HG03025 (cell line): ENCODE data around the gene MAFF.
"Not testable (repeated sequence)": the region's sequence is repeated elsewhere in the genome, so short reads cannot be mapped to it uniquely, and the experiment has no call there.

ENCODE experiments used
- ATAC-seq: cut with Tn5 transposase; IDR thresholded peaks from one replicate; pipeline ENCODE4 v1.9.1; 2021; ENCODE audit warnings: mild to moderate bottlenecking, moderate library complexity; ENCODE audit not compliant: unreplicated experiment, low FRiP score

MAFF gene

DNA sequence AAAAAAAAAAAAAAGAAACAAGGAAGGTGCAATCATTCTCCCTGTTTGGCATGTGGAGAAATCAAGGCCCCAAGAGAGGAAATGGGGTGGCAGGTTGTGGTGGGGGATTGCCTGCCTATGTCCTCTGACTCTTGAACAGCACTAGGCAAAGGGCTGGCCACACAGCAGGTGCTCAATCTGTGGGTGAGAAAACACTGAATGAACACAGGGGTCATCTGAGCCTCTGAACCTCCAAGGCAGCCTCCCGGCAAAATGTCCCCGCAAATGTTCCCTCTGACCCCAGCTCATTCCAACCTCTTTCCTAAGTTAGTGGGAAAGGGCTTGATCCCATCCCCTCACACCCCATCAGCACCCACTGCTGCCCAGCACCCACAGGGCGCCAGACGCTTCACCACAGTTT is 24.8 kb upstream of the MAFF start:
- no peak for ATAC-seq

DNA sequence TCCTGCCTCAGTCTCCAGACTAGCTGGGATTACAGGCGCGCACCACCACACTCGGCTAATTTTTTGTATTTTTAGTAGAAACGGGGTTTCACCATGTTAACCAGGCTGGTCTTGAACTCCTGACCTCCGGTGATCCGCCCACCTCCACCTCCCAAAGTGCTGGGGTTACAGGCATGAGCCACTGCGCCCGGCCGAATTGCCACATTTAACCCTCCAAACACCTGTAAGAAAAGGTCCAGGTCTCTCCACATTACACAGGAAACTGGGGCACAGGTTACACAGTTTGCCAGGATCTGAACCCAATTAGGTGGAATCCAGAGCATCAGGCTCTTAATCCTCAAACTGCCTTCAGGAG is 24.2 kb upstream of the MAFF start:
- ATAC-seq, result not testable (repeated sequence)

DNA sequence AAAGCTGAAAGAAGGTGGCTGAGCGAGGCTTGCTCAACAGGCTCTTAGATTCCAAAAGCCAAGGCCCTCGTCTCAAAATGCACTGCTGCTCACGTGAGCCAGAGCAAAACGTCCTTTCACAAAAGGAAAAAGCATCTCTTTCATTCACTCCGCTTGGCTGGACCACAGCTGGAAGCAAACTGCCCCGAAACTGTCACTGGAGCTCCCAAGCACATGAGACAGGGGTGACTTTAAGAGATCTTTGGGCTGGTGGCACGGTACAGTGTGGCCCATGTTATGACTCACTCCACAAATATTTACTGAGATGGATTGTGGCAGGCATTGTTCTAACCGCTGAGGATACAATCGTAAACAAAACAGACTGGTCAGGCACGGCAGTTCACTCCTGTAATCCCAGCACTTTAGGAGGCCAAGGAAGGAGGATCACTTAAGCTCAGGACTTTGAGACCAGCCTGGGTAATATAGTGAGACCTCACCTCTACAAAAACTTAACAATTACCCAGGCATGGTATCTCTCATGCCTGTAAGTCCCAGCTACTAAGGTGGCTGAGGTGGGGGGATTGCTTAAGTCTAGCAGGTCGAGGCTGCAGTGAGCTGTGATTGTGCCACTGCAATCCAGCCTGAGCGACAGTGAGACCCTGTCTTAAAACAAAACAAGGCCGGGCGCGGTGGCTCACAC is 23.7 kb upstream of the MAFF start:
- no peak for ATAC-seq

DNA sequence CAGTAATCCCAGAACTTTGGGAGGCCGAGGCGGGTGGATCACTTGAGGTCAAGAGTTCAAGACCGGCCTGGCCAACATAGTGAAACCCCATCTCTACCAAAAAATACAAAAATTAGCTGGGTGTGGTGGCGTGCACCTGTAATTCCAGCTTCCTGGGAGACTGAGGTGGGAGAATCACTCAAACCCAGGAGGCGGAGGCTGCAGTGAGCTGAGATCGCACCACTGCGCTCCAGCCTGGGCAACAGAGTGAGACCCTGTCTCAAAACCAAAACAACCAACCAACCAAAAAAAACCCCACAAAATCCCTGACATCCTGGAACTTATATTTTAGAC is 23.2 kb upstream of the MAFF start:
- ATAC-seq, result not testable (repeated sequence)

DNA sequence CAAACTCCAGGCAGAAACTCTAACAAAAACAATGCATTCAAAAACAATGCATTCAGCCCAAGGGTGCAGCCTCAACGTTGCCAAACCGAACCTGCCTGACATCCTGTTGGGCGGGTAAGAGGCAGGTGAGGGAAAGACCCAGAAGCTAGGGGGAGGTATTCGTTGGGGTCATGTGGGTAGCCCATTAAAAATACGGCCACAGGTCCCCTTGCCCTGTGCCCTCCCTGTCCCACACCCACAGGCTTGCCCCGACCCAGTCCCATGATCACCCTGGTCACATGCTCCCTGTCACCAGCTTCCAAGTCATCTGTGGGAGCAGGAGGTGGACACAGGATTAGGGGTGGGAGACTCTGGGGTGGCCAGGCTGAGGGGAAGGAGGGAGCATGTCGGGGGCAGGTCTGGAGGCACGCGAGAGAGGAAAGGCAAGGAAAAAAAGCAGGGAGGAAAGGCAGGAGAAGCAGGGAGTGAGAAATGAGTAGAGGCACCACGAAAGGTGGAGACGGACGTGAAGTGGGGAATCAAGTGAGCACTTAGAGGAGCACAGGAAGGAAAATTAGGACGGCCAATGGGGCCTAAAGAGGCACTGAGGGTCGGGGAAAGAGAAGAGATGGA is 20.8 kb upstream of the MAFF start:
- ATAC-seq, result no peak

DNA sequence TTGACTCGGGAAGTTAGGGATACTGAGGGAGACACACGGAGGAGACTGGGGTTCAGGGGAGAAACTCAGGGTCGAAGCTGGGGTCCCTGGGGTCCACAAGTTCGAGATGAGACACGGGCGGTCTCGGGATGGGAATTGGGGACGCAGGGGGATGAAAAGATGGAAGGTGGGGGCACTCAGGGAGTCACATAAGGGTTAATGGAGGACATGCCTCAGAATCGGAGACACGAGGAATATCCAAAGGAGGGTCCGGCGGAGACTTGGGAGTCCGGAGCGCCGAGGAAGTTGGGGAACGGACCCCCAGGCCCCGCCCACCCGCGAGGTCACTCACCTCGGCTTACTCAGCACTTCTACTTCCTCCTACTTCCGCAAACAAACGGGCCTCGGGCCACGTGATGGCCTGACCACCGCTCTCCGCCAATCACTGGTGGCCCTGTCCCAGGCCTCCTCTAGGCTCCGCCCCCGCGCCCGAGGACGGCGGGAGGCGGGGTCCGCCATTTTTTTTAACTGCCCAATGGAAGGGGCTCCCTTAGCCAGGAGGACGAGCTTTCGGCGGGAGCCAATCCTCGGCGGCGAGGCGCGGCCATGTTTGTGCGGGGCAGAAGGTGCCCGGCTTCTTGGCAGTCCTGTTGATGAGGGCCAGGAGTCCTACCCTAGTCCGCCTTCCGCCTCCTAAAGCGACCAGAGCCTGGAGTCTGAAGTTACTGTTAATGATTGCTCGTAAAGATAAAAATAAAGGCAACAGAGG is 20.2 kb upstream of the MAFF start, which contains the start of gene PLA2G6:
Gene PLA2G6 (minus strand): TSS at position 378 of the 748 bp plus-strand sequence. CDS start 12,404 bp downstream, outside the sequence.
- ATAC-seq, result peak; percentile 94

DNA sequence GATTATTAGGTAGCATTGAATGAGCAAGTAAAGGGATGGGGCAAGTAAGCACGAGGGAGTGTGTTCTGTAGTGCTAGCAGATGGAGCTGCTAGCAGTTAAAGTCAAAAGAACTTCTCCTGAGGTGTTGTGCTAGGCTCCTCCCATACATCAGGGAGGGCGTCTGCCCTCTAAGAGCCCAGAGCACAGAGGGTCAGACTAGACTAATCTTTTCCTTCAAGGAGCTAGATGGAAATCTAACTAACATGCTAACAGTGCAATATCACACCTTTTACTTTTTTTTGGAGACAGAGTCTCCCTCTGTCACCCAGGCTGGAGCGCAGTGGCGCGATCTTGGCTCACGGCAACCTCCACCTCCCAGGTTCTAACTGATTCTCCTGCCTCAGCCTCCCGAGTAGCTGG is 17.0 kb upstream of the MAFF start:
- ATAC-seq, result no peak

DNA sequence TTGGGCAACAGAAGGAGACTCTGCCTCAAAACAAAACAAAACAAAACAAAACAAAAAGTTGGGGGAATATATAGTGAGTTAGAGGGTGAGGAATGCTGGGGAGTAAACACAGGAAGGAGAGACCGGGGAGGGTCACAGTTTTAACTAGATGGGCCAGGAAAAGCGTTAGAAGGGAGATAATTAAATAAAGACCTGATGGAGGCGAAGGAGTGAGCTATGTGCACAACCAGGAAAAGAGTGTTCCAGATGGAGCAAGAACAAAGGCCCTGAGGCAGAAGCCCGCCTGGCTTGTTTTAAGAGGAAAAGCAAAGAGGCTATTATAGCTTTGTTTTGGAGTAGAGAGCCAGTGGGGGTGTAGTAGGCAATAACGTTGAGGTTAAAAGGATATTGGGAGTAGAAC is 15.4 kb upstream of the MAFF start:
- no peak for ATAC-seq

DNA sequence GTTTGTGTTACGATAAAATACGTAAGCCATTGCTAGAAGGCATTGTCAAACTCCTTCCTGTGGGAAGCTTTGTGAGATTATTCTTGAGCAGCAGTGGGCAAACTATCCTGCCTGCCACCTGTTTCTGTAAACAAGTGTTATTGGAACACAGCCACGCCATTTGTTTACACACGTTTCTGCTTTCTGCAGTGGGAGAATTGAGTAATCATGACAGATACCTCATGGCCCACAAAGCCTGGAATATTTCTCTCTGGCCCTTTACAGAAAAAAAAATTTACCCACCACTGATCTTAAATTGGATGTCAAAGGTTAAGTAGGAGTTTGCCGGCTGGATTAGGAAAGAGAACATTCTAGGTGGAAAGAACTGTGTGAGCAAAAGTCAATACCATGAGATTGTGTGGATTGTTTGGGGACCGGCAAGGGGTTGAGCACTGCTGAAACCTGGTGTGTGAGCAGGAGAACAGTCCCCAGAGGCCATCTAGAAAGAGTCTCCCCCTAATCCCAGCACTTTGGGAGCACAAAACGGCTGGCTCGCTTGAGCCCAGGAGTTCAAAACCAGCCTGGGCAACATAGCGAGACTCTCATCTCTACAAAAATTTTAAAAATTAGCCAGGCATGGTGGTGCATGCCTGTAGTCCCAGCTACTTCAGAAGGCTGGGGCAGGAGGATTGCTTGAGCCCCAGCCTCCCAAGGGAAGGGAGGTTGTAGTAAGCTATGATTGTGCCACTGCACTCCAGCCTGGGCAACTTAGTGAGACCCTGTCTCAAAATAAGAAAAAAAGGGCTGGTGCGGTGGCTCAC is 14.2 kb upstream of the MAFF start:
- no peak for ATAC-seq

DNA sequence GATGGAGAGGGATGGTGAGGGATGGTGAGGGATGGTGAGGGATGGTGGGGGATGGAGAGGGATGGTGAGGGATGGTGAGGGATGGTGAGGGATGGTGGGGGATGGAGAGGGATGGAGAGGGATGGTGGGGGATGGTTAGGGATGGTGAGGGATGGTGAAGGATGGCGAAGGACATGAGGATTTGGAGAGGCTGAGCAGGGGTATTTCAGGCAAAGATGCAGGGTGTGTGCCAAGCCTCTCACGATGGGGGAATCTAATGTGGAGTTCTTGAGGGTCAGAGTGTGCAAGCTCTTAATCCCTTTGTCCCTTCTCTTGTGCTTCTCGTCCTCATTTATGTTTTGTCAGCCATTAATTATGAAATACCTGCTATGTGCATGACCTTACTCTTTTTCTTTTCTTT is 12.7 kb upstream of the MAFF start:
- no peak for ATAC-seq

DNA sequence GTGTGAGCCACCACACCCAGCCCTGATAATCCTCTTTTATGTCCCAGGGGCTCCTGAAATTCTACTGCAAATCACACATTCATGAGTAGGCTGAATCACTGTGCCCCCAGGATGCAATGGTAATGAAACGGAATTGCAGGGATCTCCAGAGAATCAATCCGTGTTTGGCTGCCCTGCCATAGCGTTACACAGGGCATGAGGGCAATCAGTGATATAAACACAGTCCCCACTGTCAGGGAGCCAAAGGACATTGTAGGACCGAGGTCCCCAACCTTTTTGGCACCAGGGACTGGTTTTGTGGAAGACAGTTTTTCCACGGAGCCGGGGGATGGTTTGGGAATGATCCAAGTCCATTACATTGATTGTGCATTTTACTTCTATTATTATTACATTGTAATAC is 11.2 kb upstream of the MAFF start:
- ATAC-seq, result no peak

DNA sequence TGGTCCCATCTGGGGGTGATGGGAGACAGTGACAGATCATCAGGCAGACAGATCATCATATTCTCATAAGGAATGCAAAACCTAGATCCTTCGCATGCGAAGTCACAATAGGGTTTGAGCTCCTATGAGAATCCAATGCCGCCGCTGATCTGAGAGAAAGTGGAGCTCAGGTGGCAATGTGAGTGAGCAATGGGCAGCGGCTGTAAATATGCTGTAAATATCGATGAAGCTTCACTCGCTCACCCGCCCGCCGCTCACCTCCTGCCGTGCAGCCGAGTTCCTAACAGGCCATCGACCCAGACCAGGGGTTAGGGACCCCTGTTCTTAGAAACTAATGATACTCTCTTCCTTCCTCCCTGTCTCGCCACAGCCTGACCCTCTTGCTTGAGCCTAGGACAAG is 10.7 kb upstream of the MAFF start:
- ATAC-seq, result no peak

DNA sequence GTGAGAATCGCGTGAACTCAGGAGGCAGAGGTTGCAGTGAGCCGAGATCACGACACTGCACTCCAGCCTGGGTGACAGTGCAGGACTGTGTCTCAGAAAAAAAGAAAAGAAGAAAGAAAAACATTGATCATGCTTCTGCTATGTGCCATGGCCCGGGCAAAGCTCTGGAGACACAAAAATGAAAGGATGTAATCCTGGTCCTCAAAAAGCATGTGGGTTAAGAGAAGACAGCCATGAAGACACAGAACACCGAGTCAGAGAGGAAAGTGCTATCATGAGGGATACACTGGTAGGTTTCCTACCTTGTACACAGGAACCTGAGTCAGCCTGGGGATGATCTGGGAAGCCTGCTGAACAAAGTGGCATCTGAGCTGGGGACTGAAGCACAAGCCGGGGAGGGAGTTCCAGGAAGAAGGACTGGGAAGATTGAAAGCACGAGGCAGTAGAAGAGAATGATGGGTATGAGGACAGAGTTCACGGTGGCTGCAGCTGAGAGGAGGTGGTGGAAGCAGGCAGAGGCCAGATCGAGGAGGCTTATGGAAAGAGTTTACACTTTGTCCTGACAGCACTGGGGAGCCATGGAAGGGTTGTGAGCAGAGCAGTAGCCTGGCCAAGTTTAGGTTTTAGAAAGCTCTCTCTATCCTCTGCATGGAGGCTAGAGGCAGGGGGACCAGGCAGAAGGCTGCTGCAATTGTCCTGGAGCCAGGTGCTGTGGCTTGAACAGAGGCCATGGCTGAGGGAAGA is 9.9 kb upstream of the MAFF start:
- no peak for ATAC-seq

DNA sequence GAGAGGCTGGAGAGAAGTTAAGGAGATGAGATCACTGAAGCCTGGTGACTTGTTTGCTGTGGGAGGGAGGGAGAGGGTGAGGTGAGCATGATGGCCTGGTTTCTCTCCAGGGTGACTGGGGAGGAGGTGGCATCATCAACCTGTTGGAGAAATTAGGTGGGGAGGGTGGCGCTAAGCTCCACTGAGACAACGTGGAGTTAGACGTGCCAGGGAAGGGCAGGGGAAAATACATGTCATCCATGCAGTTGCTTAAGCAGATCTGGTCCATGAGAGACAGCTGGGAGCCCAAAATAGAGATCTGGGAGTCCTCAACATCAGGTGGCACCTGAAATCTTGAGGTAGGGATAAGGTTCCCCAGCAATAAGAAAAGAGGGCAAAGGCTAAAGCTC is 9.3 kb upstream of the MAFF start:
- no peak for ATAC-seq

DNA sequence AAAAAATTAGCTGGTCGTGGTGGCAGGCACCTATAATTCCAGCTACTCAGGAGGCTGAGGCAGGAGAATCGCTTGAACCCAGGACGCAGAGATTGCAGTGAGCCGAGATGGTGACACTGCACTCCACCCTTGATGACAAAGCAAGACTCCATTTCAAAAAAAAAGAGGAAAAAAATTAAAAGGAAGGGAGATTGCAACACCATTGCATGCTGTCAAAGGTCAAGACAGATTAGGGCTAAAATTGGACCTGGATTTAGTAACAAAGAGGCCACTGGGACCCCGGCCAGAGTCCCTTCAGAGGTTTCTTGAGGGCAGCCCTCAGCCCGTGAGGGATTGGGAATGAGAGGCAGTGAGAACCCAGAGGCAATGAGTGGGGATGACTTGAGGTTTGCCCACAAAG is 8.2 kb upstream of the MAFF start:
- ATAC-seq, result no peak

DNA sequence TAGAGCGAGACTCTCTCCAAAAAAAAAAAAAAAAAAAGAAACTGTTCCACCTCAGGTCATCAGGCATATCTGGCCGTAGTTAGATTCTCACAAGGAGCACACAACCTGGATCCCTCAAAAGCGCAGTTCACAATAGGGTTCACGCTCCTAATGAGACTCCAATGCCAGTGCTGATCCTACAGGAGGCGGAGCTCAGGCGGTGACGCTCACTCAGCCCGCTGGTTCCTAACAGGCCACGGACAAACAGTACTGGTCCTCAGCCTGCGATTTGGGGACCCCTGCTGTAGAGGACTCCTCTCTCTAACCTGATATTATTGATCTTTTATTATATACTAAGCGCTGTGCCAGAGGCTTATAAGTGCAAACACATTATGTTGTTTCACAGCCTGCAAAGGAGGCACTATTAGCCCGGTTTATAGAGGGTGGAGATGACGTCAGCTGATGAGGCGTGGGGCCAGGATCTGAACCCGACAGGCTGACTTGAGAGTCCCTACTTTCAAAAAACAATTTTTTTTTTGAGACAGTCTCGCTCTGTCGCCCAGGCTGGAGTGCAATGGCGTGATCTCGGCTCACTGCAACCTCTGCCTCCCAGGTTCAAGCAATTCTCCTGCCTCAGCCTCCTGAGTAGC is 4.9 kb upstream of the MAFF start:
- no peak for ATAC-seq

DNA sequence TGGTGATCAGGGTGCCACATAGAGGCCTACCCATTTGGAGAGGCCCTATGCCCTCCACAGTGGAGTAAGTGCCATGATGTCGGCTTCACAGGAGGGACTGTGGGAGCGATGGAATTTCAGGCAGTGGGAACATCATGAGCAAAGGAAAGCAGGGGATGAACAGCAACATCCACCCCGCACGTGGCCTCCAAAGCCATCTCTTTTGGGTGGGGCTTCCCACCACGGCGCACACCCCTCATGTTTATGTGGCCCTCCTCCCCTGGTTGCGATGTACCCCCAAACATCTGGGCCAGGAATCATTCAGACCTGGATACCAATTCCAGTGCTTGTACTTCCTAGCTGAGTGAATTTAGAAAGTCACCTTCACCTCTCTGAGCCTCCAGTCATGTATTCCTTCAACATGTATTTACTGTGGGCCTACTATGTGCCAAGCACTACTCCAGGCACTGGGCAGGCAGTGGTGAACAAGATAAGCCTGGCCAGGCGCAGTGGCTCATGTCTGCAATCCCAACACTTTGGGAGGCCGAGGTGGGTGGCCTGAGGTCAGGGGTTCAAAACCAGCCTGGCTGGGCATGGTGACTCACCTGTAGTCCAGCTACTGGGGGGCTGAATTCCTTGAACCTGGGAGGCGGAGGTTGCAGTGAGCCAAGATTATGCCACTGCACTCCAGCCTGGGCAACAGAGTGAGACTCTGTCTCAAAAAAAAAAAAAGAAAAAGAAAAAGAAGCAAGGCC is 1.8 kb upstream of the MAFF start:
- no peak for ATAC-seq

DNA sequence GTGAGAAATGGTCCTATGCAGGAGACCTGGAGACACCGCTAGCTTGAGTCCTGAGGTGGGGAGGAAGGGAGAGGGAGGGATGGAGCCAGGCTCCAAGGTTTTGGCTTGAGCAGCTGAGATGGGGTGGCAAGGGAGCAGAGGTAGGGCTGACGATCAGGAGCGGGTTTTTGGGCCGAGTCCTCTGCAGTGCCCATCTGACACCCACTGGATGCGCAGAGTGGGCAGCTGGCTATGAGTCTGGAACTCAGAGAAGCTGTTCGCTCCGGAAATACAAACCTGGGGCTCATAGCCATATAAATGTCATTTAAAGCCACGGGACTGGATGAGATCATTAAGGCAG is 453 bp upstream of the MAFF start:
- peak; percentile 12 for ATAC-seq

DNA sequence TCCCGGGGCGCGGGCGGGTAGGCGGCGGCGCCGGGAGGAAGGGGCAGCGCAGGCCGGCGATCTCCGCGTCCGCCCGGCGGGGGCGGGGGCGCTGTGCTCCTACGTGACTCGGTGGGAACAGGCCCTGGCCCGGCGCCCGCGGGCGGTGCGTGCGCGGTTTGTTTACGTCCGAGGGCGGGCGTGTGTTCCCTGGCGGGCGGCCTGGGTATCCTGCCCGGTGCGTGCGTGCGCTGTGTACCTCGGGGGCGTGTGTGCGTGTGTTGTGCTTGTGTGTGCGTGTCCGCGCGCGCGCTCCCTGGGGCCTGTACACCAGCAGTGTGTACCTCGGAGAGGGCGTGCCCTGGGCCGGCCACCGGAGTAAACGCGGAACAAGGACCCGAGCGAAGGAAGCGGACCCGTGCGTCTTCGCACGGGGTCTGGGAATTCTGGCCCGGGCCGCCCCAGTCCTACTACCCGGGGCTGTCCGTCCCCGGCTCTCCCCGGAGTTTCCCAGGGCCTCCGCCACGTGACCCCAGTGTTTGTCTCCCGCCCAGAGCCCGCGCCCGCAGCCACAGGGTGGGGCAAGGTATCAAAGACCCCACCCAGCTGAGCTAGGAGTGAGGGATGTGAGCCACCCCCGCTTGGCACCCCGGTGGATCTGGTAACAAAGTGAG is 769 bp downstream of the MAFF start:
- no peak for ATAC-seq
